ENCODE results near the gene SENP1. TPM values are rescaled to one million over a fixed set of nuclear protein-coding genes. Genes with fewer than 3 reads are reported as not detected.

The SENP1 gene
- total RNA-seq, 1 donor from 2014 or later = 22.1 TPM

DNA sequence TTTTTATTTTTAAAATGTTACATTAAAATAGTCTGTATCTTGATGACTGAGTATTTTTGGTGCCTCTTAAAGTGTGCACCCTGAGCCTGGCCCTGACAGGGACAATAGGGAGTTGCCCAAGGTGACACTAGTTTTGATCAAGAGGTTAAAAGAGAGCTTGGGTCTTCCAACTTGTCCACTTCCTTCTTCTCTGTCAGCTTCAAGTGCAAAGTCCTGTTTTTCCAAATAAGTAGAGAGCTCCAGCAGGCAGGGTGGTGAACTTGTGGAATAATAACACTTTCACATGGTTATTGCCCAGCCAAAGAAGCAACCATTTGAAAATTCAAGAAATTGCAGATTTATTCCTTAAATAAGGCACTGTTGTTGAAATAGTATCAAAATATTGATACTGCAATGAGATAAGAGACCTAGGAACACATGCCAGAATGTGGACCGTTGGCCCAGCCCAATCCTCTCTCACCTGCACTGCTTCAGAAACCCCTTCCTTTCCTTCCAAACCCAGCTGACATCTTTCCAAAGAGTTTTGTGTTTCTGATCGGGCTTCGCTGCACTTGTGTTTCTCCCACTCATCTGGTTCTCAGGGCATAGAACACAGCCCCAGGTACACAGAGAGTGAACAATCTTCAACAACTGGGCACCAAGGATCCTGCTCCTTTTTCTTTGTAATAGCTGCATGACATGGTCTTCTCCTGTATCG, 87.8 kb downstream of the SENP1 start:
- no peak for DNase-seq

- DNase-seq = no peak
Observed at GRCh38 chr12:48017496-48017895, 88.4 kb downstream of the SENP1 start.

DNA sequence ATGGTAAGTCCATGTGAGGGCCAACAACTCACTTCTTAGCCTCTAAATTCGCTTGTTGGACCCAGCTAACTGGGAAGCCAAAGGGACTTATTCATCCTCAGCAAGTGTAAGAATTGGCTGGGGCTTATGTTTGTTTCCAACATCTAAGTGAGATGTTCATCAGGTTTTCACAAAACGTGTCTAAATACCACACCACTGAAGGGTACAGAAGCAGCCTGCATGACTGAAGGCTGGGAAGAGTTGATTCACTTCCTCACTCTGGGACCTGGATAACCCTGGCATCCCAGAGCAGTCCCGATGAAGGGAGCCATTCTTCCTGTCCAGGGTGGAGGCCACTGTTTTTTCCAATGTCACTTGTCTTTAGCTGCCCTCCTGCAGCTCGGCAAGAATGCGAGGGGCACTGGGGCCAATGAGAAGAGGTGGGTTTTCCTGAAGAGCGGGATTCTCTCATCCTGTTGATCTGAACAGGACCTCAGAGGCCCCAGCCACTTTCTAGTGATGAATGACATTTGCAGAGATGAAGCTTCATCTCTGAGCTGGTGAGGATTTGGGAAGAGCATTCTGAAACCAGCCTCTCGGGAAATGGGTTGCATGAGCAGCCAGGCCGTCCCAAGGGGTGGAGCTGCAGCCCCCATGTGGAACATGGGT, 89.4 kb downstream of the SENP1 start:
- no peak for DNase-seq

- no peak for DNase-seq
Observed at GRCh38 chr12:48015954-48016353, 89.9 kb downstream of the SENP1 start.

DNA sequence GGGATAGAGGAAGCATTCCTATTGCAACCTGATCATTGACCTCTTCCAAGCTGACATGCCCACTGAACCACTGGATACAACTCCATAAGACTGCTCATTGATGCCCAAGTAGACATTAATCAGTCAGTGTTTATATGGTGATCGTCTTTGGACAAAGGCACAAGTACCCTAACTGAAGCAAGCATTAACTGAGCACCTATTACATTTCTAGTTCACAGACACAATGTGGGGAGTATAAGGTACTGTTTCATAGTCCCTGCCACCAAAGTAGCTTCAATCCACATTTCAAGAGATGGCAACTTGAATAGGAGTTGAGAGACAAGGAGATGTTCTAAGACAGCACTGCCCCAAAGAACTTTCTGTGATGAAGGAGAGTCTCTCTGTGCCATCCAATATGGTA, 90.8 kb downstream of the SENP1 start:
- DNase-seq = no peak

DNA sequence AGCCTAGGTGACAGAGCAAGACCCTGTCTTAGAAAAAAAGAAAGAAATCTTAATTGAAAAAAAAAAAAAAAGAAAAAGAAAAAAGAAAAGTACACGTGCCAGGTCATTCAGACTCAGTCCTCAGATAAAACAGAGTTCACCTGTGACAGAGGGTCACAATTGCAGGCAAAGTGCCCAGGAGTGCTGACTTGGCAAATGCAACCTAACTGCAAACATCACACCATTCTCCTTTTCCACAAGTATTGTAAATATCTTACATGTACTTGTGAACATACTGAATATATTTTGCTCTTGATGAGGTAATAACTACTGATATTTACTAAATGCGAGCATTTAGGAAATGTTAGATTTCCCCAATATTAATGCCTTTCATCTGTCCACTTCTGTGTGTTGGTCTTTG, 92.6 kb downstream of the SENP1 start:
- DNase-seq = no peak

DNA sequence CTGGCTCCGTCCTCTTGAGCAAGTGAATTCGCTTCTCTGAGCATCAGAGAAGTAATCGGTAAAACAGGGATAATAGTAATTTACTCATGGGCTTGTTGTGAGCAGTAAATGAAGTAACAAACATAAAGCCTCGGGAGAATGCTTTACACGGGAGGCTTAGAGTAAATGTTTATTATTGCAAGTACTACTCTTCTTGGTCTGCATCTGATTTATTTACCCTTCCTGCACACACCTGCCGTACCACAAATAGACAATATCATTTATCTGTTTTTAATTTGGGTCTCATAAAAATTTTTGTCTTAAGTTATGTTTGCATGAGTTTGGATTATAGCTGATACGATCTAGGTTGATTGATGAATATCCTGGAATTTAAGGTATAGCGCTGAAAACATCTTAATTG, 93.8 kb downstream of the SENP1 start:
- no peak for DNase-seq

GRCh38 chr12:48010366-48010970, 95.4 kb downstream of the SENP1 start:
- DNase-seq = no peak

GRCh38 chr12:48009471-48009870, 96.4 kb downstream of the SENP1 start:
- DNase-seq = no peak

DNA sequence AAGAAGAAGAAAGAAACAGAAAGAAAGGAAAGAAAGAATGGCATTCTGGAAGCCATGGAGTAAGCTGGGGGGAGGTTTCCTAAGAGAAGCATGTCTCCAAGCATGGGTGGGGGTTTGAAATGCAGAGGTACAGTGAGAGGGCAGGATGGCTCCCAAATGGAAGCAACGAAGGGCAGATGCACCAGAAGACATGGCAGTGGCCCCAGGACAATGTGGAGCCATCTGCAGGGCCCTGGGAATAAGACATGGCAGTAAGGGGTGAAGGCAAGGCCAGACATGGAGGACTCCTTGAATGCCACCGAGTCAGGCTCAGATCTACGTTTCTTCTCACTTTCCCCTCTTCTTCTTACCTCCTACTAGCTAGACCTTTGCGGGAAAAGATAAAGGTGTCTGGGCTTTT, 96.9 kb downstream of the SENP1 start:
- DNase-seq = no peak

DNA sequence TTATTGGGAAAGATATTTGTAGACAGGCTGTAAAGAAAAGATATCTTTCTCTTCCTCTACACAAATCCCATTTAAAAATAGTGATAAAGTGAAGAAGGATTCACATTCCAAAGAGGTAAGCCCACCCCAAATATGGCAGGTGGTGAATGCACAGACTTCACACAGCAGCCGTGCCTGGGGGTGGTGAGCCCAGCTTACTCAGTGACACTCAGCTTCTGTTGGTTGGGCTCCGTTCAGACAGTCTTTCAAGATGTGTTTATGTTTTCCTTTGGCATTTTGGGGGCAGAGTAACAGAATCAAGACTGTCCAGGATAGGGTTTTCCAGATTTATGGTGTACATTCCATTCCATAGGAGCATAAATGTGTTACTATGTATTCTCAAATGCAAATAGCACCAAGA, 97.5 kb downstream of the SENP1 start:
- no peak for DNase-seq

DNA sequence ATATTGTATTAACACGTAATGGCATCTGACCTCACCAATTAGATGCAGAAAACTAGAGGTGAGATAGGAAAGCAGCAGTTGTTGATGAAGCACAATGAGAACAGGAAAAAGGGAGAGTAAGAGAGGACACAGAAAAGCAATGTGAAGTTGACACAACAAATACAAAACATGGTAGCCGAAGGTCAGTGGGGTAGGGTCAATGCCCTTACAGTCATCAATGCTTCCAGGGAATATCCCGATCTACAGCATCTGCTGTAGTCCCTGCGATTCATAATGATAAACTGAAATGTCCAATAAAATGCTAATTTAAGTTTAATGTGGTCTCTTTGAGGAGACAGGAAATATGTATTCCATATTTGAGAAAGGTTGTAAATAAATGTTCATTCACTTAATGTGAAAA, 98.7 kb downstream of the SENP1 start:
- DNase-seq = no peak

DNA sequence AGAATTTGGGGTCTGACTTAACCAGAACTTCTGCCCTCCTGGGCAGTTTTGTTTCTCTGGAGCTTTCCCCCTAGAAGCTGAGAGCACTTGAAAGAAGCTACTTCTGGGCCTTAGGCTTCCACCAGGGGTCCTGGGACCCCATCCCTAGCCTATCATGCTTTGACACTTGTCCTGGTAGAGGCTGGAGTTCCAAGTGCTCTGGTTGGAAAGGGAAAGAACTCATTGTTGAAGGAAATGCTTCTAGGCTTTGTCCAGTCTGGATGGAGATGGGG, 100.2 kb downstream of the SENP1 start:
- no peak for DNase-seq

GRCh38 chr12:48005001-48005749, 100.7 kb downstream of the SENP1 start:
- DNase-seq = no peak

GRCh38 chr12:48004053-48004941, 101.6 kb downstream of the SENP1 start, which contains the start of gene COL2A1:
TSS of gene COL2A1 (minus strand) at chr12:48004476. CDS start at chr12:48004321, 155 bp downstream.
- DNase-seq = peak; percentile 74

- no peak for DNase-seq
Observed at GRCh38 chr12:48003226-48004052, 102.4 kb downstream of the SENP1 start.

- peak; percentile 76 for DNase-seq
Observed at GRCh38 chr12:48002773-48003218, 103.1 kb downstream of the SENP1 start.

DNA sequence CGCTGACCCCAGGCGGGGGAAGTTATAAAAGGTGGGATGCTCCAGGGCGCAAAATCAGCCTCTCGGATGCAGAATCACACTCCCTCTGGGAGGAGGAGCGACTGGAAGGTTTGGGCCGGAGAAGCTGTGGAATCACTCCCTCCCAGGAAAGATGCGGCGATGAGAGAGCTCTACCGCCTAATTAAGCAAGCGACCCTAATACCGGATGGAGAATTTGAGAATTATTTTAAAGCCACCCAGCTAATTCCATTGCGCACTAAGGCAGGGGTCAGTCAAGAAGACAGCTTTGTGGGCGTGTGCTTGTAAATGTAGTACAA, 103.5 kb downstream of the SENP1 start:
- DNase-seq = no peak

DNA sequence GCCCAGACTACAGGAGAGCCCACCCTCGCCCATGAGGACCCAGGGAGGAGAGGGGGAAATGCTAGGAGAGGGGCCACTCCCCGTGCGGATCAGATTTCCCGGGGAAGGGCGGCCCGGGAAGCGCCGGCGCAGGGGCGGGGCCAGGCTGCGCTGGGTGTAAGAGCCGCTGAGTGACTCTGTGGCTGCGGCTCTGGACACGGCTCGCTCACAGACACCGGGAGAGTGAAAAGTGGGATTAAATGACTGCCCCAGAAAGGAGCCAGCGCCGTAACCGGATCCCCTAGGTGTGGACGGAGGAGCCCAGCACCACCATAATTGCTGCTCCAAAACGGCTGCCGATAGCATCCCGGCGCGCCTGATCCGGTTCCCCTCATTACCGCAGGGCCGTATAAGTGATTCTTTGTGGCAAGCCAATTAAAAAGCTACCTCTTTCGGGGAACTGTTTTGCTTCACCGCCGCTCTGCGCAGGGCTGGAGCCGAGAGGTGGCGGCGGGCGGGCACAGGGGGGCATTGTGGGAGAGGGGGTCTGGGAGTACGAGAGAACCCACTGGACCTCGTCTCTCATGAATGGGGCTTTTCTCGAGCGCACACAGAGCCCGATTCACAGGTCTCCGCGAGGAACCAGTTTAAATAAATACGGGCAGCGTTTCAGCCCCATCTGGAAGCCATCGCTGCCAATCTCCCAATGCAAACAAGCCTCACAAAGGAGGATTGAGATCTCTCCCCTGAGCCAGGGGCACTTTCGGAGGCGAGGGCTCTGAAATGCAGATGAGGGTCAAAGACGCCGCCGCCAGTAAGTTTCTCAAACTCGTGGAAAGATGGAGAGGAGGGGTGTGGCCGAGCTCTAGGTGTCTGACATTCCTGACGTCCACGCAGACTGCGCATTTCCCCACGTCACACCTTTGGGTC, 104.1 kb downstream of the SENP1 start:
- peak; percentile 79 for DNase-seq

DNA sequence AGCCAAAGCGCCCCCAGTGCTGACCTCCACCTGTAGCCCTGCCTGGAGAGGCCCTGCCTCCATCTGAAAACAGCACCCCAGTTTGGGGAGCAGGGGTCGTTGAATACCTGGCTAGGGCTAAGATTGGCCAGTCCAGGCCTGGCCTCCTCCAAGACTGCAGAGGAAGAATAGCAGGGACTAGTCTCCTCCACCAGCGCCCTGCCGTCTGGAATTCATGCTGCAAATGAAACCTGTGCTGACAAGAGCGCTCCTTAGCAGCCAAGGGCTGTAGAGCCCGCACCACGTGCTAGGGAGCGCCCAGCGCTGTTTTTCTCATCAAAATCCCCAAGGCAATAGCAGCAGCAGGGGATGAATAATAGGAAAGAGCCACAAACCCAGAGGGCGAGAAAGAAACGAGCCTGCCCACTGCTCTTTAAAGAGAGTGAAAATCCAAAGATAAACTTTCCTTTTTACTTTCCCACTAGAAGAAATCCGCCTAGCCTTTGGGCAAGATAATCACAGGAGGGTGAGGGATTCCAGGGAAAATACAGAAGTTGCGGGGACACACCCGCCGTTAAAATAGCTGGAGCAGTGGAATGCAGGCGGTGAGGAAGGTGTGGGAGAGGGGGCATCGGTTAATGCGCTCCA, 104.9 kb downstream of the SENP1 start:
- DNase-seq = peak; percentile 68
